Measurements from ENCODE around the gene CDK18.

DNA sequence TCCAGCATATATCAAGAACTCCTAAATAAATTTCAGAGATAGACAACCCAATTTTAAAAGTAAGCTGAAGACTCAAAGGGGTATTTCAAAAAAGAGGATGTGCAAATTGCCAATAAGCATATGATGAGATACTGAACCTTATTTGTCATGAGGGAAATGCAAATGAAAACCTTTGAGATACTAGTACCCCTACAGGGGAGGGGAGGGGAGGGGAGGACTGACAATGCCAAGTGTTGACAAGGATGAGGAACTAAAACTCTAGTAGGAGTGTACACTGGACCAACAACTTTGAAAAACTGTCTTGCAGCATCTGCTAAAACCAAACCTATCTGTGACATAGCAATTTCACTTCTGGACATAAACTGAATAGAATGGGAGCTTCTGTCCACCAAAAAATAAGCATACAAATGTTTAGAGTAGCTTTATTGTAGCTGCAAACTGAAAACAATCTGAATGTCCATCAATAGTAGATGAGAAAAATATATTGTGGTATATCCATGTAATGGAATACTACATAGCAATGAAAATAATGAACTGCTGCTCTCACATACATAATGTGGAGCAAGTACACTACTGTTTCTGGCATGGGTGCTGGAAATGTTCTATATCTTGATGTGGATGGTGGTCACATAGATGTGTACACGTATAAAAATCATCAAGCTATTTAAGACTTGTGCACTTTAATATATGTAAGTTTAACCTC lies 57.2 kb downstream of the CDK18 start:
- TF ChIP-seq, protein P1, sequence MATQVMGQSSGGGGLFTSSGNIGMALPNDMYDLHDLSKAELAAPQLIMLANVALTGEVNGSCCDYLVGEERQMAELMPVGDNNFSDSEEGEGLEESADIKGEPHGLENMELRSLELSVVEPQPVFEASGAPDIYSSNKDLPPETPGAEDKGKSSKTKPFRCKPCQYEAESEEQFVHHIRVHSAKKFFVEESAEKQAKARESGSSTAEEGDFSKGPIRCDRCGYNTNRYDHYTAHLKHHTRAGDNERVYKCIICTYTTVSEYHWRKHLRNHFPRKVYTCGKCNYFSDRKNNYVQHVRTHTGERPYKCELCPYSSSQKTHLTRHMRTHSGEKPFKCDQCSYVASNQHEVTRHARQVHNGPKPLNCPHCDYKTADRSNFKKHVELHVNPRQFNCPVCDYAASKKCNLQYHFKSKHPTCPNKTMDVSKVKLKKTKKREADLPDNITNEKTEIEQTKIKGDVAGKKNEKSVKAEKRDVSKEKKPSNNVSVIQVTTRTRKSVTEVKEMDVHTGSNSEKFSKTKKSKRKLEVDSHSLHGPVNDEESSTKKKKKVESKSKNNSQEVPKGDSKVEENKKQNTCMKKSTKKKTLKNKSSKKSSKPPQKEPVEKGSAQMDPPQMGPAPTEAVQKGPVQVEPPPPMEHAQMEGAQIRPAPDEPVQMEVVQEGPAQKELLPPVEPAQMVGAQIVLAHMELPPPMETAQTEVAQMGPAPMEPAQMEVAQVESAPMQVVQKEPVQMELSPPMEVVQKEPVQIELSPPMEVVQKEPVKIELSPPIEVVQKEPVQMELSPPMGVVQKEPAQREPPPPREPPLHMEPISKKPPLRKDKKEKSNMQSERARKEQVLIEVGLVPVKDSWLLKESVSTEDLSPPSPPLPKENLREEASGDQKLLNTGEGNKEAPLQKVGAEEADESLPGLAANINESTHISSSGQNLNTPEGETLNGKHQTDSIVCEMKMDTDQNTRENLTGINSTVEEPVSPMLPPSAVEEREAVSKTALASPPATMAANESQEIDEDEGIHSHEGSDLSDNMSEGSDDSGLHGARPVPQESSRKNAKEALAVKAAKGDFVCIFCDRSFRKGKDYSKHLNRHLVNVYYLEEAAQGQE (IDR thresholded peaks at IDR 0.05; ENCODE audit: insufficient replicate concordance, low read depth) = no peak
- TF ChIP-seq, protein P2, sequence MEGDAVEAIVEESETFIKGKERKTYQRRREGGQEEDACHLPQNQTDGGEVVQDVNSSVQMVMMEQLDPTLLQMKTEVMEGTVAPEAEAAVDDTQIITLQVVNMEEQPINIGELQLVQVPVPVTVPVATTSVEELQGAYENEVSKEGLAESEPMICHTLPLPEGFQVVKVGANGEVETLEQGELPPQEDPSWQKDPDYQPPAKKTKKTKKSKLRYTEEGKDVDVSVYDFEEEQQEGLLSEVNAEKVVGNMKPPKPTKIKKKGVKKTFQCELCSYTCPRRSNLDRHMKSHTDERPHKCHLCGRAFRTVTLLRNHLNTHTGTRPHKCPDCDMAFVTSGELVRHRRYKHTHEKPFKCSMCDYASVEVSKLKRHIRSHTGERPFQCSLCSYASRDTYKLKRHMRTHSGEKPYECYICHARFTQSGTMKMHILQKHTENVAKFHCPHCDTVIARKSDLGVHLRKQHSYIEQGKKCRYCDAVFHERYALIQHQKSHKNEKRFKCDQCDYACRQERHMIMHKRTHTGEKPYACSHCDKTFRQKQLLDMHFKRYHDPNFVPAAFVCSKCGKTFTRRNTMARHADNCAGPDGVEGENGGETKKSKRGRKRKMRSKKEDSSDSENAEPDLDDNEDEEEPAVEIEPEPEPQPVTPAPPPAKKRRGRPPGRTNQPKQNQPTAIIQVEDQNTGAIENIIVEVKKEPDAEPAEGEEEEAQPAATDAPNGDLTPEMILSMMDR (IDR thresholded peaks at IDR 0.05; ENCODE audit: insufficient read depth, low read length) = no peak
